PC-3 (cell line): ENCODE measurements around the gene MYL1.

ENCODE experiments used
- EZH2 ChIP-seq: fragments of 300-600 bp; sonication (generic); IDR thresholded peaks from one replicate; pipeline ENCODE4 v1.6.1; 2017; ENCODE audit warnings: antibody characterized with exemption, mild to moderate bottlenecking, low read length; ENCODE audit not compliant: unreplicated experiment
- EZH2phosphoT487 ChIP-seq: fragments of 300-600 bp; sonication (generic); IDR thresholded peaks from 2 replicates; pipeline ENCODE4 v1.6.1; 2018; ENCODE audit warnings: mild to moderate bottlenecking, antibody characterized with exemption, low read length, borderline replicate concordance
- TF ChIP-seq, protein P1 (sequence below): fragments of 300-600 bp; sonication (generic); conservative IDR thresholded peaks from 2 replicates; pipeline ENCODE4 v1.5.1; 2017; ENCODE audit warnings: antibody characterized with exemption, low read depth, mild to moderate bottlenecking, low read length

DNA sequence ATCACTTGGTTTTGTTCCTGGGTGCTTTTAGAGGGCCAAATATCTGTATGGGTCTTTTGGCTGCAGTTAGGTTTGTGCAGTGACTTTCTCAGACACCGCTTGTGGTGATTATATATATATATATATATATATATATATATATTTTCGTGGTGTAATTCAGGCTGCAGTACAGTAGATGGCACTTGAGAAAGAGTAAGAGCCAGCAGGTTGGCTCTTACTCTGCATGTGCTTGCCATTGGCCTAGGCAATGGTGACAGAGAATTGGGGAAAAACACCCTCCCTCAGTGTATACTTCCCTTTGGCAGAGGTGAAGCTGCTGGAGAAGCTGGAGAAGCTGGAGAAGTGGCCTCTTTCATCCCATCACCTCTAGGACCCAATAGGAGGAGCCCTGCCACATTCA lies 22.2 kb upstream of the MYL1 start:
- TF ChIP-seq, protein P1, sequence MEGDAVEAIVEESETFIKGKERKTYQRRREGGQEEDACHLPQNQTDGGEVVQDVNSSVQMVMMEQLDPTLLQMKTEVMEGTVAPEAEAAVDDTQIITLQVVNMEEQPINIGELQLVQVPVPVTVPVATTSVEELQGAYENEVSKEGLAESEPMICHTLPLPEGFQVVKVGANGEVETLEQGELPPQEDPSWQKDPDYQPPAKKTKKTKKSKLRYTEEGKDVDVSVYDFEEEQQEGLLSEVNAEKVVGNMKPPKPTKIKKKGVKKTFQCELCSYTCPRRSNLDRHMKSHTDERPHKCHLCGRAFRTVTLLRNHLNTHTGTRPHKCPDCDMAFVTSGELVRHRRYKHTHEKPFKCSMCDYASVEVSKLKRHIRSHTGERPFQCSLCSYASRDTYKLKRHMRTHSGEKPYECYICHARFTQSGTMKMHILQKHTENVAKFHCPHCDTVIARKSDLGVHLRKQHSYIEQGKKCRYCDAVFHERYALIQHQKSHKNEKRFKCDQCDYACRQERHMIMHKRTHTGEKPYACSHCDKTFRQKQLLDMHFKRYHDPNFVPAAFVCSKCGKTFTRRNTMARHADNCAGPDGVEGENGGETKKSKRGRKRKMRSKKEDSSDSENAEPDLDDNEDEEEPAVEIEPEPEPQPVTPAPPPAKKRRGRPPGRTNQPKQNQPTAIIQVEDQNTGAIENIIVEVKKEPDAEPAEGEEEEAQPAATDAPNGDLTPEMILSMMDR, result no peak
- TF ChIP-seq EZH2phosphoT487 (no peak), EZH2 (no peak)
